Raji (cell line): ENCODE measurements around the gene MYMK.

Experiments used
- POLR2A ChIP-seq: IDR thresholded peaks from 2 replicates; pipeline ENCODE4 v1.6.1; 2011; ENCODE audit warnings: low read depth, low read length, control low read depth; ENCODE audit not compliant: insufficient read depth

Gene MYMK

DNA sequence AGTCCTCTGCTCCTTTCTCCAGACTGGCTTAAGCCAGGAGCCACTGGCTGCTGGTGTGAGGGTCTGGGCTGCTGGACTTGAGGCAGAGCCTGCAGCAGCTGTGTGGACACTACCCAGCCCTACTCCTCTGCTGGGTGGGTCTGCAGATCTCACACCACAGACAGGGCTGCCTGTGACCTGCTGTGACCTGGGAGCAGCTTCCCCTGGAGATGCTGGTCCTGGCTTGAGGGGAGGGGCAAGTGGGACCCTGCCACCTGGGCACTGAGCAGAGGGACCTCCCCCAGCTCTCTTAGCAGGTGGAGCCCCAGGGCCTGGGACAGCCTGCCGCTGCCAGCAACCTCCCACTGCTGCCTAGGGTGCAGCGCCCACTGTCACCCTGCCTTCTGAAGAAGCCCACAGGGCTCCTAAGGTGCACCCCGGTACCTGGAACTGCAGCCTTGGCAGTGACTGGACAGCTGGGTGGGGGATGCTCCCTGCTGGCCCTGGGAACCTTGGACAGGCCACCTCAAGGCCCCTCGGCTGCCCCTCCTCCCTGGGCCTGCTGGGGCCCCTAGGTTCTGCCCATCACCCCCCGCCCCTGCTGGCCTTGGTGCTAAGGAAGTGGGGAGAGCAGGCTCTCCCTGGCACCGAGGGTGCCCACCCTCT lies 55.9 kb downstream of the MYMK start:
- peak; percentile 18; the same call in 1 of the 2 replicates for TF ChIP-seq POLR2A

DNA sequence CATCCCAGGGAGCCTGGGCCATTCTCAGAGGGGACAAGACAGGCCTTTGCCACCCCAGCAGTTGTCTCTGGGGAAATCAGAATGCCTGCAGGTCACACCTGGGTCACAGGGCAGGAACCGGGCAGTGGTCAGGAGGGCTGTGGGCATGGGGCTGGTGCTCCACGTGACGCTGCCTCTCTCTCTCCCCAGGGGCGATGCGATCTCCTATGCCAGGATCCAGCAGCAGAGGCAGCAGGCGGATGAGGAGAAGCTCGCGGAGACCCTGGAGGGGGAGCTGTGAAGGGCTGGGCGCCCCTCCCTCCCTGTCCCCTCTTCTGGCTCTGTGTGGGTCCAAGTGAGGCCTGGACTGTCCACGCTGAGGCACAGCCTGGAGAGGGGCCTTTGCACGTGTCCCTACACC lies 56.4 kb downstream of the MYMK start:
- no peak; the same call in 1 of the 2 replicates for TF ChIP-seq POLR2A

DNA sequence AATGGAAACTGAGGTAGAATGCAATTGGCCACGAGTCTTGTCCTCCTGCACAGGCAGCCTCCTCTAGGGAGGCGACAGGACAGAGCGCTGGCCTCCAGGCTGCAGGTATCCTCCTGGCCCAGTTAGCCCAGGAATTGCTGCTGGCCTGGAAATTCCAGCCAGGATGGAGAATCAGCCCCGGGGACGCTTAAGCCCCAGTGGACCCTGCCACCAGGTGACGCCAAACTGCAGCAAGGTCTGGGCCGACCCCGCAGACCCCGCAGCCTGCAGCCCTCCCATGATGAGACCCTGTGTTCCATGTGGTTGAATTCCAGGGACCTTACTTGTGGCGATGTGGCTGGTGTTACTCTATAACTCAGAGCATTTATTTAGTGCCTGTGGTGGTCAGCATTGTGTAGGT lies 57.7 kb downstream of the MYMK start:
- TF ChIP-seq POLR2A, result no peak

DNA sequence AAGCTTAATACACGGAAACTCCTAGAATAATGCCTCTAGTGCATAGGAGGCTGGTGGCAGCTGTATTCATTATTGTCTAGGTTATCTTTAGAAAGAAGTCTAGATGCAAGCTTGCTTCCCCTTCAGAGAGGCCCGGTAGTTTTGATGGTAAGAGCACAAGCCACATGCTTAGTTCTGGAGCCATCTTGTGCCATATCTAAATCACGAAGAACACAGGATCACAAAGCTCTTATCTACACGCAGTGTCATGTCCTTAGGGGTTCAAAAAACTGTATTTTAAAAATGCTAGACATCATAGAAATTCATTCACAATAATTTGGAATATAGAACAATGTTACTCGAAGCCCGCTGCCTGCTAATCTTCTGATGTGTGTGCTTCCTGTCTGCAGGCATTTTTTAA lies 58.8 kb downstream of the MYMK start:
- no peak for TF ChIP-seq POLR2A

DNA sequence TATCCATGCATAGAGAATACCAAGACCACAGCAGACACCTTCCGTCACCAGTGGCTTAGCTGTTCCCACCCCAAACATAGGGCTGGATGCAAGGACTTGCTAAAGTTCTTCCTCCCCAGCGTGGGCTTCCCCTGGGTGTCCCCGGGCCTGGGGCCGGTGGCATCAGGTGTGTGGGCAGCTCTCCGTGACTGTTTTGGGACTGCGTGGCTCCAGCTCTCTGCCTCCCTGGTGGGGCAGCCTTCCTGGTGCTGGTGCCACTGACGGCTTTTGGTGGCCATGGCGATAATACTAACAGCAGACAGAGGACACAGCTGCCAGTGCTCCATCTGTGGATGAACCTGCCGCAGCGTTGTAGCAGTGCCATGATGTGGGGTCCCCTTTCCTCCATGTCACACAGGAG lies 60.1 kb downstream of the MYMK start:
- TF ChIP-seq POLR2A, result no peak
